GM12878 (cell line): ENCODE results near the gene CDON. TPM values are rescaled to one million over a fixed set of nuclear protein-coding genes. Genes with fewer than 3 reads are reported as not detected.

Source experiments
- ATAC-seq: fragments of 200-7000 bp; cut with Tn5 transposase; 3 replicates; pipeline ENCODE4 v1.9.1; 2020; ENCODE audit warnings: mild to moderate bottlenecking, moderate library complexity
- BruUV-seq: library from RNA; stranded (reverse); fragments of 400-500 nt; replicated peaks from 2 replicates; lab custom pipeline; 2021; lab: Mats Ljungman, UMichigan
- CTCF ChIA-PET: fragments of 300-600 bp; sonication (Branson Sonifier 250); formaldehyde crosslinking; extraction: SDS; loops from one replicate; lab custom pipeline; 2021; ENCODE audit warnings: inconsistent platforms; lab: Yijun Ruan, JAX
- POLR2A ChIA-PET: fragments of 350-600 bp; formaldehyde crosslinking; extraction: SDS; loops from one replicate; lab custom pipeline; 2021; ENCODE audit warnings: inconsistent platforms; lab: Charles Lee
- RAD21 ChIA-PET: fragments of 300-600 bp; sonication (Branson Sonifier 250); formaldehyde crosslinking; loops from one replicate; lab custom pipeline; 2023; ENCODE audit warnings: antibody characterized with exemption; ENCODE audit not compliant: unreplicated experiment; lab: Charles Lee
- SMC1A ChIA-PET: fragments of 300-600 bp; sonication (Branson Sonifier 250); formaldehyde crosslinking; loops from one replicate; lab custom pipeline; 2023; ENCODE audit not compliant: unreplicated experiment, uncharacterized antibody; lab: Charles Lee
- DNase-seq: peaks from one replicate; pipeline ENCODE4 v3.0.0-alpha.2; 2011; ENCODE audit warnings: low read depth, low spot score
- FAIRE-seq: peaks from 3 replicates; lab custom pipeline; 2011; peaks lifted over from hg19 to GRCh38; lab: Jason Lieb, UNC
- H2AFZ ChIP-seq: 2 replicates; pipeline ENCODE4 v1.6.0; 2011; ENCODE audit warnings: low read depth, low read length, control low read depth; ENCODE audit not compliant: control insufficient read depth
- H3K27ac ChIP-seq: 2 replicates; pipeline ENCODE4 v1.5.1; 2011; ENCODE audit warnings: control low read depth; ENCODE audit not compliant: control insufficient read depth, insufficient read depth
- H3K27me3 ChIP-seq, 2 experiments: replicated peaks in 1 of 2; 2 replicates each; pipeline versions ENCODE4 v1.6.0 to v1.6.1; 2011; ENCODE audit warnings: low read length in 1 of 2; ENCODE audit not compliant: control insufficient read depth in 2 of 2, insufficient read depth in 2 of 2
- H3K36me3 ChIP-seq, 2 experiments: 2 replicates each; pipeline ENCODE4 v1.5.1; 2011; ENCODE audit warnings: low read length in 1 of 2; ENCODE audit not compliant: control insufficient read depth in 2 of 2, insufficient read depth in 2 of 2
- H3K4me1 ChIP-seq: 2 replicates; pipeline ENCODE4 v1.6.1; 2011; ENCODE audit warnings: mild to moderate bottlenecking, low read length, moderate library complexity, mixed read lengths; ENCODE audit not compliant: control insufficient read depth, insufficient read depth
- H3K4me2 ChIP-seq: 2 replicates; pipeline ENCODE4 v1.6.0; 2011; ENCODE audit warnings: control low read depth; ENCODE audit not compliant: control insufficient read depth, insufficient read depth
- H3K4me3 ChIP-seq: fragments of 200-600 bp; sonication (generic); 2 replicates; pipeline ENCODE4 v1.5.1; 2016
- H3K79me2 ChIP-seq: 2 replicates; pipeline ENCODE4 v1.6.0; 2011; ENCODE audit warnings: low read length; ENCODE audit not compliant: control insufficient read depth, insufficient read depth
- H3K9ac ChIP-seq: 2 replicates; pipeline ENCODE4 v1.8.0; 2011; ENCODE audit warnings: low read length, control low read depth, mixed read lengths; ENCODE audit not compliant: control insufficient read depth, insufficient read depth
- H3K9me3 ChIP-seq: replicated peaks from 3 replicates; pipeline ENCODE4 v1.5.1; 2011; ENCODE audit warnings: mild to moderate bottlenecking, low read length; ENCODE audit not compliant: control insufficient read depth, insufficient read depth
- H4K20me1 ChIP-seq: 2 replicates; pipeline ENCODE4 v1.6.0; 2011; ENCODE audit not compliant: control insufficient read depth, insufficient read depth
- CBX5 ChIP-seq: sonication (generic); IDR thresholded peaks from 2 replicates; pipeline ENCODE4 v1.6.1; 2016; ENCODE audit warnings: low read depth, moderate library complexity, mild to moderate bottlenecking, inconsistent platforms
- LARP7 ChIP-seq: fragments of 450-650 bp; IDR thresholded peaks from 2 replicates; pipeline ENCODE4 v1.6.1; 2017; ENCODE audit warnings: mild to moderate bottlenecking
- WGBS: methylation state at CpG from one replicate; pipeline ENCODE4 v1.1.6; 2016; ENCODE audit warnings: low lambda C conversion rate; ENCODE audit not compliant: insufficient replicate concordance, insufficient coverage; ENCODE audit errors: missing lambda C conversion rate; 5-methylcytosine and 5-hydroxymethylcytosine counted together
- in situ Hi-C: fragments of 300-500 bp; cut with MboI; formaldehyde crosslinking; loops from 9 replicates; pipeline ENCODE4 v1.14.3; 2018; ENCODE audit warnings: mixed read lengths
- intact Hi-C: fragments of 100-400 bp; cut with micrococcal nuclease; formaldehyde crosslinking; loops from one replicate; pipeline ENCODE4 v1.14.2; 2022; ENCODE audit not compliant: unreplicated experiment
- polyA plus RNA-seq, 11 experiments: library from polyadenylated mRNA; depleted of rRNA in 4 of 11; unstranded in 6 of 11; stranded (reverse) in 5 of 11; fragments of >200 nt; fragmentation: Nextera tagmentation in 4 of 11; fragmentation: Illumina TruSeq in 1 of 11; extraction: Ambion mirVana in 4 of 11; extraction: Trizol in 1 of 11; gene quantifications; 1 replicate in 1 of 11; 2 replicates in 10 of 11; pipeline versions ENCODE4 v1.2.1 to v1.2.3, GENCODE V29; 2011 to 2016; ENCODE audit warnings: inconsistent platforms in 2 of 11, missing spikeins in 2 of 11, low read depth in 1 of 11
- total RNA-seq, 4 experiments: library from RNA; depleted of rRNA in 3 of 4; stranded (reverse); fragments of >200 nt in 3 of 4; fragmentation: Illumina TruSeq in 1 of 4; extraction: Trizol in 1 of 4; gene quantifications; 2 replicates each; pipeline versions ENCODE4 v1.2.1 to v1.2.3, GENCODE V29; 2013 to 2021
- TF ChIP-seq, protein P1 (sequence below): IDR thresholded peaks from 2 replicates; pipeline ENCODE4 v1.6.1; 2012; ENCODE audit warnings: low read length, inconsistent platforms

CDON gene
- total and polyA plus RNA-seq, 10 of the 15 experiments (the other 5 are each of a cell fraction or from before 2014, with no cell fraction given) = 0.07 to 4.2 (median 0.36) TPM

GRCh38 chr11:125948278-125949051 is 114.2 kb downstream of the CDON start:
- no peaks in the 10 kb centered on the region; a peak in 1 of 4 replicates for H3K27me3 ChIP-seq
- no peaks in the 10 kb centered on the region for H3K79me2 ChIP-seq
- WGBS = 43% methylated on average over 23 of the region's 23 CpGs
- H4K20me1 ChIP-seq = no peaks in the 10 kb centered on the region
- no peak overlapping the region for H2AFZ ChIP-seq
- H3K4me3 ChIP-seq = no peak overlapping the region
- ATAC-seq (no peak), DNase-seq (no peak), FAIRE-seq (no peak)
- CTCF ChIA-PET = interaction anchor here (0.6 kb wide), 1 partner anchor 245 kb away, joined by 3 read pairs; no protein-coding TSS in a partner anchor
- SMC1A ChIA-PET = interaction anchor here (0.7 kb wide), 1 partner anchor 18 kb away, joined by 3 read pairs; no protein-coding TSS in a partner anchor
- TF ChIP-seq, protein P1, sequence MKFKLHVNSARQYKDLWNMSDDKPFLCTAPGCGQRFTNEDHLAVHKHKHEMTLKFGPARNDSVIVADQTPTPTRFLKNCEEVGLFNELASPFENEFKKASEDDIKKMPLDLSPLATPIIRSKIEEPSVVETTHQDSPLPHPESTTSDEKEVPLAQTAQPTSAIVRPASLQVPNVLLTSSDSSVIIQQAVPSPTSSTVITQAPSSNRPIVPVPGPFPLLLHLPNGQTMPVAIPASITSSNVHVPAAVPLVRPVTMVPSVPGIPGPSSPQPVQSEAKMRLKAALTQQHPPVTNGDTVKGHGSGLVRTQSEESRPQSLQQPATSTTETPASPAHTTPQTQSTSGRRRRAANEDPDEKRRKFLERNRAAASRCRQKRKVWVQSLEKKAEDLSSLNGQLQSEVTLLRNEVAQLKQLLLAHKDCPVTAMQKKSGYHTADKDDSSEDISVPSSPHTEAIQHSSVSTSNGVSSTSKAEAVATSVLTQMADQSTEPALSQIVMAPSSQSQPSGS = no peak
- TF ChIP-seq CBX5 (no peak), LARP7 (no peak)
- no peak overlapping the region for H3K4me2 ChIP-seq
- RAD21 ChIA-PET = no interaction called here
- no peak overlapping the region for H3K9ac ChIP-seq
- POLR2A ChIA-PET = no interaction called here
- in situ Hi-C loops = no loop called here
- intact Hi-C loops = no loop called here
- BruUV-seq = no TSS peak
- H3K27ac ChIP-seq = no peak overlapping the region
- no peaks in the 10 kb centered on the region for H3K4me1 ChIP-seq
- no peaks in the 10 kb centered on the region for H3K9me3 ChIP-seq
- no peaks in the 10 kb centered on the region for H3K36me3 ChIP-seq
